ENCODE measurements around the gene FMNL2. TPM values are rescaled to one million over a fixed set of nuclear protein-coding genes. Genes with fewer than 3 reads are reported as not detected.

Gene FMNL2
- total RNA-seq, 2 experiments from 2014 or later: 0.05 to 0.21 TPM

DNA sequence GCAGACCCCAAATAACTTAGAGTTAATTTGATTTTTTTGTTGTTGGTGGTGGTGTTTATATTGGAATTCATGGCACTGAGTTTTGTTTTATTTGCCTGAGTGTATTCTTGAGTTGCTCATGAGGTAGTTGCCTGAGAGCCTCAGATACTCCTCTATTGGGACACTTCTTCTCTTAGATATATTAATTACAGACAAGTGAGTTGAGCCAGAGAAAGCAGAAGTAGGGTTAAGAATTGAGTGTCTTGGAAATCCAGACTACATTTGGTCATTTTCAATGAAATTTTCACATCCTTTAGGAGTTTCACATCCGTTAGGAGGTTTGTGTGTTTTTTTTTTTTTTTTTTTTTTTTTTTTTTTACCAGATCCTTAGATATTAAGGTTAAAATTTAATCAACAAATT is 29.0 kb downstream of the FMNL2 start:
- Mint-ChIP-seq H3K9me3 (ENCODE audit: insufficient read depth) (no peaks in the 10 kb centered on the region), H3K27me3 (ENCODE audit: low read depth) (peaks cover 9% of the 10 kb centered on the region), H3K4me1 (ENCODE audit: low read depth) (no peaks in the 10 kb centered on the region), H3K27ac (no peak overlapping the region), H3K36me3 (ENCODE audit: low read depth) (no peaks in the 10 kb centered on the region), H3K4me3 (no peak overlapping the region)
- ChIA-PET POLR2A (no interaction called here), CTCF (no interaction called here)
- no peak for ATAC-seq
- DNase-seq: no peak

DNA sequence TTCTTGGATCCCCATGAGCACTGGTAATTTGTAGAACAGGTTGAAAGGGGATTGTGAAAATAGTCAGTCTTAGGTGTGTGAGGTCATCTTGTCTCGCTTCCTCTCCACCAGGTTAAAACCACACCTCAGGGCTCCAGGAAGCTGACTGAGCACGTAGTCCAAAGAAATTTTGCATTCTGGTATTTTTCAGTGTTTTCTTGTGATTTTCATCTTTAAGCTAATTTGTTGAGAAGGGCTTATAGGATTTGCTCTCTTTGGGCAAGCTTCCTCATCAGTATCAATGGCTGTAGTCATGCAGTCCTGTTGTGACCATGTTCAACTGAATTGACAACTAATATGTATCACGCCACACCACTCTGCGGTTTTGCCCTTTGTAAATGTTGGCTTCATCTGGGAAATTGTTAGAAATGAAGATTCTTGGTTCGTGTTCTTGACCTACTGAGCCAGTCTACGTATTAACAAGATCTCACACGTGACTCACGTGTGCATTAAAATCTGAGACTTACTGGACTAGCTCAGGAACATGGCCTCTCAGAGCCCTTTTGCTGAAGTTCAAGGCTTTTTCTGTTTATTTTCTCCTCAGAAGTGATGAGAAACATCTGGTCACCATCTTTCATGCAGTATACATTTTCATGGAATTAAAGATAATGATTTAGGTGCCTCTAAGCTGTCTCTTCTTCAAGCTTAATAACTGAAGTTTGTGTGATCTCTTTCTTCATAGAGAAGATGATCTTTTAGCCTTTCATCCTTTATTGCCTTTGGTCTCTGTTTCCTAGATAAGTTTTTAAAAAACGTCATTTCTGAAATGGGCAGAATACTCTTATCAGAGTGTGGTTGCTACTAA is 32.8 kb downstream of the FMNL2 start:
- ATAC-seq (no peak), DNase-seq (no peak)
- no peaks in the 10 kb centered on the region for H3K4me1 Mint-ChIP-seq (ENCODE audit: low read depth)
- H3K36me3 Mint-ChIP-seq (ENCODE audit: low read depth): no peaks in the 10 kb centered on the region
- no peak overlapping the region for H3K27ac Mint-ChIP-seq
- CTCF ChIA-PET: no interaction called here
- POLR2A ChIA-PET: no interaction called here
- H3K9me3 Mint-ChIP-seq (ENCODE audit: insufficient read depth): no peaks in the 10 kb centered on the region
- peaks cover 4% of the 10 kb centered on the region for H3K27me3 Mint-ChIP-seq (ENCODE audit: low read depth)
- no peak overlapping the region for H3K4me3 Mint-ChIP-seq

DNA sequence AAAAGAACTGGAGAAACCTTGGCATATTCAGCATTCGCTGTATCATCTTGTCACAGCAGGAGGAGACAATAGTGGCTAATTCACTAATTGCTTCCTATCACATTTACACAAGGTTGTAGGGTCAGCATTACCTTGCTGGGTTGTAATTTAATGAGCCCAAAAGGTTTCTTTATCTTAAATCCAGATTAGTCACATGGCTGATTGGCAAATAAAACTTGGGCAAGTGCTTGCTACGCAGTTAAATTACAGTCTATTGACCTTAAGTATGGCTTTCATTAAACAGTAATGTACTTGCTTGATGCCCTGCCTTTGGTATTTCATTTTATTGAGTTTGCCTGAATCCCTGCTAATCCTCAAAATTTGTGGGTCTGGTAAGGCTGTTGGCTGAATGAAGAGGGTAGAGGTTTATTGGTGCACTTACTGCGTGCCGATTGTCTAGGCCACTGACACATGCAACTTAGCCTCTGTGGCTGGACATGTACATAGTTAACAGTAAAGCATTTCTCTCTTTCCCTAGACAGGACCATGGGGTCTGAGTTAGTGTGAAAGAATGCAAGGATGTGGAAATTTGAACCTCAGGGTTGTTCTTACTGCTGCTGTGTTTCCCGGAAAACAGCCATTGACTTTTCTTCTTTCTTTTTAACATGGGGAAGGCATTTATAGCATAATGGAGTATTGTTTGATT is 34.3 kb downstream of the FMNL2 start:
- DNase-seq: no peak
- Mint-ChIP-seq H3K9me3 (ENCODE audit: insufficient read depth) (no peaks in the 10 kb centered on the region), H3K4me1 (ENCODE audit: low read depth) (no peaks in the 10 kb centered on the region), H3K27ac (no peak overlapping the region), H3K4me3 (no peak overlapping the region), H3K36me3 (ENCODE audit: low read depth) (no peaks in the 10 kb centered on the region), H3K27me3 (ENCODE audit: low read depth) (peaks cover 2% of the 10 kb centered on the region)
- ChIA-PET CTCF (no interaction called here), POLR2A (no interaction called here)
- no peak for ATAC-seq

DNA sequence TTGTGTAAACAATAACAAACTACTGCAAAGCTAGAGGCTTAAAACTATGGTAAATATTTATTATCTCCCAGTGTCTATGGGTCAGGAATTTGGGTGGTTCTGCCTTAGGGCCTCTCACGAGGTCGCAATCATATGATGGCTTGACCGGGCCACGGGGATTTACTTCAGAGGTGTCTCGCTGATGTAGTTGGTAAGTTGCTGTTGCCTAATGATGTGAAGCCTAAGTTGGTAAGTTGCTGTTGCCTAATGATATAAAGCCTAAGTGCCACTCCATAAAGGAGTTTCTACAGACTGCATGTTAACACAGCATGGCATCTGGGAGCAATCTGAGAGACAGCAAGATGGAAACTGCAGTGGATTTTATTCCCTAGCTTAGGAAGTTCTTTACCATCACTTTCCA is 35.8 kb downstream of the FMNL2 start:
- ATAC-seq (no peak), DNase-seq (no peak)
- Mint-ChIP-seq H3K4me1 (ENCODE audit: low read depth) (no peaks in the 10 kb centered on the region), H3K27me3 (ENCODE audit: low read depth) (peaks cover 5% of the 10 kb centered on the region), H3K4me3 (no peak overlapping the region), H3K9me3 (ENCODE audit: insufficient read depth) (no peaks in the 10 kb centered on the region), H3K27ac (no peak overlapping the region), H3K36me3 (ENCODE audit: low read depth) (no peaks in the 10 kb centered on the region)
- POLR2A ChIA-PET: no interaction called here
- CTCF ChIA-PET: no interaction called here

DNA sequence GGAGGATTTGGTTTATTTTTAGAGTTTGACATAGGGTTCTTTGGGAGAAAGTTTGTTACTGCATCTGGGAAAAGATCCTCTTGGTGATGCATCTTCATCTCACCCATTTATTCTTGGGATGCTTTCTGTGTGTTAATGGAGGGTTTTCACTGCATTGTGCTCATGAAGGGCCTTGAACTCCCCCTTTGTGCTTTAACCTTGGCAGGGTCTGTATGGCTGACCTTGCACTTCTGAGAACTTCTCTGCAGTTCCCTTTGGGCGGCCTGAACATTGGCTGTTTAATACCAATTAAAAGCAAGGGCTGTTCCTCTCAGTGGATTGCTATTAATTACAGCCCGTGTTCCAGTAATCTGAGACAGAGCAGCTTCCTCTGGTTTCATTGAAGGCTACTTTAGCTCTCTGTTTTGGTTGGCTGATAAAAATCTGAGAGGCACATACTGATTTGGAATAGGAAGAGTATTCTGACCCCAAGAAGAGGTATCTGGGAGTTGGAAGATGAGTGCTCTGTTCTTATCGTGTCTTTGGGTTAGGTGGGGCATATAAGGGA is 37.5 kb downstream of the FMNL2 start:
- CTCF ChIA-PET: interaction anchor here (0.6 kb wide), 1 partner anchor 14 kb away, joined by 3 read pairs; no protein-coding TSS in a partner anchor
- no peak for ATAC-seq
- POLR2A ChIA-PET: no interaction called here
- Mint-ChIP-seq H3K4me1 (ENCODE audit: low read depth) (no peaks in the 10 kb centered on the region), H3K27ac (no peak overlapping the region), H3K4me3 (no peak overlapping the region), H3K27me3 (ENCODE audit: low read depth) (peaks cover 5% of the 10 kb centered on the region), H3K9me3 (ENCODE audit: insufficient read depth) (no peaks in the 10 kb centered on the region), H3K36me3 (ENCODE audit: low read depth) (no peaks in the 10 kb centered on the region)
- no peak for DNase-seq

DNA sequence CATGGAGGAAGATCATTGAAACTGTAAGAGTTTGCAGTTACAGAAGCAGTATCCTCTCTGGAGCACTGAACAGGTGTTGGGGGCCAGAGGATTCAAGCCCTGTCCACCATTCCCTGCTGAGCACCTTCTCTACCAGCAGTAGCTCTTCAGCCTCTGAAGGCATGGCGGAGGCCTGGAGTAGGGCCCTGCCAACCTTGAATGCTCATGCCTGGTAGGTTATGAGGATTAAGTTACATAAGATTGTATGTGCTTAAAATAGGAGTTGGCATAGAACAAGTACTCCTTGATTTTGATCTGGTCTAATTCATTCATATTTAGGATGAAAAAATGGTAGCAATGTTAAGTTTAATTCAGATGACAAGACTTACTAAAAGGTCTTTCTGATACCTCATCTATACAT is 40.2 kb downstream of the FMNL2 start:
- Mint-ChIP-seq H3K27me3 (ENCODE audit: low read depth) (peaks cover 2% of the 10 kb centered on the region), H3K36me3 (ENCODE audit: low read depth) (no peaks in the 10 kb centered on the region), H3K4me1 (ENCODE audit: low read depth) (no peaks in the 10 kb centered on the region), H3K27ac (no peak overlapping the region), H3K4me3 (no peak overlapping the region), H3K9me3 (ENCODE audit: insufficient read depth) (no peaks in the 10 kb centered on the region)
- DNase-seq (no peak), ATAC-seq (no peak)
- ChIA-PET POLR2A (no interaction called here), CTCF (no interaction called here)

DNA sequence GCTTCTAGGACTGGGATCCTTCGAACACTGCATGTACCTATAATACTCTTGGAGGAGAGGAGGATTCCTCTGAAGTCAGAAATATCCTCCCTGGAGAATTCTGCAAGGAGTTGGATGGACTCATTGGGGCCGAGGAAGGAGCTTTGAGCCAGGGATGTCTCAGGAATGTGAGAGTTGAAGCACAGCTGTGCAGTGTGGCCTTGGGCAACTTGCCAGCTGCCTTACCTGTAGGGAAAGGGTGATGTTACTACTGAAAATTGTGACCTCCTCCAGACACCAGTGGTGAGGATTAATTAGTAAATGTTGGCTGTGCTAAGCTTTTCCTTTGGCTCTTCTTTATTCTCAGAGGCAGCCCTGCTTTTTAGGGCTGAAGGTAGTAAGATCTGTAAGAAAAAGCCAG is 41.4 kb downstream of the FMNL2 start:
- Mint-ChIP-seq H3K27me3 (ENCODE audit: low read depth) (peaks cover 2% of the 10 kb centered on the region), H3K36me3 (ENCODE audit: low read depth) (no peaks in the 10 kb centered on the region), H3K4me1 (ENCODE audit: low read depth) (no peaks in the 10 kb centered on the region), H3K4me3 (no peak overlapping the region), H3K27ac (no peak overlapping the region), H3K9me3 (ENCODE audit: insufficient read depth) (no peaks in the 10 kb centered on the region)
- ATAC-seq: no peak
- ChIA-PET CTCF (no interaction called here), POLR2A (no interaction called here)
- DNase-seq: no peak

DNA sequence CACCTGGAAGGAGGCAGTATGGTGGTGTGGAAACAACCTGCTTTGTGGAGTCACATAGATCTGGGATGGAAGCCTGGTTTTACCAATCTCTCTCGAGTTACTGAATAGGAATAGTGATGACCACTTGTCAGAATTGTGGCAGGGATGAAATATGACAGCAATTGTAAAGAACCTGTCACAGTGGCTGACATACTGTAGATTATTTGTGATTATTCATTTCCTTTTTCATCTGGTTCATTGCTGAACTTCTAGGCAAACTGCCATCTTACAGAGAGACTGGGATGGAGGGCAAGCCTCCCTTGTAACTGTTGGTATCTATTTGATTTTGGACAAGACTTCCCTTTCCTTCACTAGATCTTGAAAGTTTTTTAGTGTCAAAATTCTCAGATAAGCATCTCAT is 42.0 kb downstream of the FMNL2 start:
- ChIA-PET POLR2A (no interaction called here), CTCF (no interaction called here)
- Mint-ChIP-seq H3K27ac (no peak overlapping the region), H3K9me3 (ENCODE audit: insufficient read depth) (no peaks in the 10 kb centered on the region), H3K36me3 (ENCODE audit: low read depth) (no peaks in the 10 kb centered on the region), H3K27me3 (ENCODE audit: low read depth) (peaks cover 2% of the 10 kb centered on the region), H3K4me1 (ENCODE audit: low read depth) (no peaks in the 10 kb centered on the region), H3K4me3 (no peak overlapping the region)
- no peak for ATAC-seq
- no peak for DNase-seq

DNA sequence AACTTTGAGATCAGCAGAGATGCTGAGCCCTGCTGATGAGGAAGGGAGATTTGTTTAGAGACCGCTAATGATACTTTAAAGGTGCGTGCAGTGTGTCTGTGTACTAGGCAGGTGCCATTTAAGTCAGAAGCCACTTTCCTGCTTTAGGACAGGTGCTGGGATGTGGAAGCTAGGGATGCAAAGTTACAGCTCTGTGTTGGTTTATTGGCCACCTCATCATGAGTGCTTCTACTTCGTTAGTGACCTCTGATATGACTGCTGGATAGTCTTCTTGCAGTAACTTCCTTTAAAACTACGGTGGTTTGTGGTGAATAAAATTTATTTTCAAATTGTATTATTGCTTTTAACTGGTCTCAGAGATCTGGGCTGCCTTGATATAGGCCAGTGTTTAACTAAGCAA is 44.1 kb downstream of the FMNL2 start:
- no peaks in the 10 kb centered on the region for H3K36me3 Mint-ChIP-seq (ENCODE audit: low read depth)
- H3K4me1 Mint-ChIP-seq (ENCODE audit: low read depth): no peaks in the 10 kb centered on the region
- ATAC-seq (no peak), DNase-seq (no peak)
- H3K9me3 Mint-ChIP-seq (ENCODE audit: insufficient read depth): no peaks in the 10 kb centered on the region
- H3K27ac Mint-ChIP-seq: no peak overlapping the region
- H3K27me3 Mint-ChIP-seq (ENCODE audit: low read depth): peaks cover 2% of the 10 kb centered on the region
- ChIA-PET POLR2A (interaction anchor here (0.6 kb wide), 1 partner anchor 264 kb away, joined by 4 read pairs; no protein-coding TSS in a partner anchor), CTCF (no interaction called here)
- H3K4me3 Mint-ChIP-seq: no peak overlapping the region

DNA sequence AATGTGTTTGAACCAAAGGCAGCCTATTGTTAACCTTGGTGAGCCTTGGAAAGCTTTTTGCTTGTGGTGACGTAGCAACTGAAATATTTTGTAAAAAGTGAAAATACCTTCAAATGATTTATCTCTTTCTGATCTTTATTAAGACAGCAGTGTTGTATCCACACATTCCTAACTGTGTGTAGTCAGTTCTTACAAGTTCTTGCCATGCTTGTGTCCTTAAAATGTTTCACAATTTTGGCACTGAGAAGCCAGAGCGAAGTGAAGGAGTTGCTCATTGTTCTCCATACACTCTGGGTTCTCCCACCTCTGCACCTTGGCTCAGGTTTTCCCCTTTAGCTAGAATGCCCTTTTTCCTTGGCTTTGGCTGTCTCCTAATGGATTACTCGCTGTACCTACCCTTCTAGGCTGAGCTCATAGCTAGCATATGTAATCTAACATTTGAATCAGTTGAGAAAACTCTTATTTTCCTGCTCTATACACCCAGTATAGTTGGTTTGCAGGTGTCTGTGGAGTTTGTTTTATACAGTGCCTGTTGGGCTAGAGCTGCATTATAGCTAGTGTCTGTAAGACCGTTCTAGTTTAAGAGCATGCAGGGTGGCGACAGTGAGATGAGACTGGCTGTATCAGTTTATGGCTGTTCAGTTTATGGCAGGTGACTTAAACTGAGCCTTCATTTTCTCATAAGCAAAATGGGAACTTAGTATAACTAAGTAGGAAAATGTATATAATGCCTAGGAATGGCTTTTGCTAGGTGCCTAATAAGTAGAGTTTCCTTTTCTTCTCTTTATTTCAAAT is 45.5 kb downstream of the FMNL2 start:
- H3K4me1 Mint-ChIP-seq (ENCODE audit: low read depth): no peaks in the 10 kb centered on the region
- POLR2A ChIA-PET: no interaction called here
- no peak for ATAC-seq
- H3K4me3 Mint-ChIP-seq: no peak overlapping the region
- no peak for DNase-seq
- H3K36me3 Mint-ChIP-seq (ENCODE audit: low read depth): no peaks in the 10 kb centered on the region
- H3K27ac Mint-ChIP-seq: no peak overlapping the region
- peaks cover 2% of the 10 kb centered on the region for H3K27me3 Mint-ChIP-seq (ENCODE audit: low read depth)
- CTCF ChIA-PET: no interaction called here
- H3K9me3 Mint-ChIP-seq (ENCODE audit: insufficient read depth): no peaks in the 10 kb centered on the region

DNA sequence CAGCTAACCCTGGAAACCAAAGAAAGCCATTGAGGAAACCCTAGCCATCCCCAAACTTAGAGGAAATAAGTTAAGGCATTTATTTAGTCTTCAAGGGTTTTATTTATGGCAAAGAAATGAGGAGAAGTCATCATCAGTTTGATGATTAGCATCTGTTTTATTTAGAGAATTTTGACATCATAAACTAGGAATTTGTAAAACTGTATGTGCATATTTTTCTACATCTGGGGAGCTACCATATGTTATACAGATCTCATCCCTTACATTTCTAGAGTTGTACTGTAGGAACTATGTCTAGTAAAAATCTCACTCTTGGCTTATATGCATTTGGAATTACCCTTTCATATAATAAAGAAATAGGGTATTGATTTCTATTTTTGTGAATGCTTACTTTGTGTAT is 48.7 kb downstream of the FMNL2 start:
- Mint-ChIP-seq H3K27ac (no peak overlapping the region), H3K27me3 (ENCODE audit: low read depth) (peaks cover 2% of the 10 kb centered on the region), H3K4me1 (ENCODE audit: low read depth) (no peaks in the 10 kb centered on the region), H3K4me3 (no peak overlapping the region), H3K9me3 (ENCODE audit: insufficient read depth) (no peaks in the 10 kb centered on the region), H3K36me3 (ENCODE audit: low read depth) (no peaks in the 10 kb centered on the region)
- ChIA-PET CTCF (no interaction called here), POLR2A (no interaction called here)
- DNase-seq (no peak), ATAC-seq (no peak)

DNA sequence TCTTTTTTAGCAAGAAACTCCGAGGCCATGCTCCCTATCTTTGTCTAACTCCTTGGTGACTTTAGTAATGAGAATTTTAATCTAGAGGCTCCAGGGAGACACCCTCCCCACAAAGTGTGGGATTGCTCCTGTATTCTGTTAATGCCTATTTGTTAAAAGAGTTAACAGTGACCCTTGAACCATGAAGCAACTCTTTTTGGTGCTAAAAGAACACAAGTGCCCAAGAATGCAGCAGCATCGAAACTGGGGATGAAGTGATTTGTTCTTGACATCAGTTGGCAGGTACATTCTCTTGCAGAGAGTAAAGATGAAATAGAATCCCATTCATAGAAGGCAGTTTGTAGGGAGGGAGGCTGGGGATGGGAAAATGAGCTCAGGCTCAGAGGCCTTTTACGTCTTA is 50.0 kb downstream of the FMNL2 start:
- CTCF ChIA-PET: no interaction called here
- no peak for ATAC-seq
- no peak for DNase-seq
- Mint-ChIP-seq H3K9me3 (ENCODE audit: insufficient read depth) (no peaks in the 10 kb centered on the region), H3K27me3 (ENCODE audit: low read depth) (peaks cover 2% of the 10 kb centered on the region), H3K4me3 (no peak overlapping the region), H3K4me1 (ENCODE audit: low read depth) (no peaks in the 10 kb centered on the region), H3K36me3 (ENCODE audit: low read depth) (no peaks in the 10 kb centered on the region), H3K27ac (no peak overlapping the region)
- POLR2A ChIA-PET: no interaction called here
